ENCODE data around the gene TMEM132E. TPM values are rescaled to one million over a fixed set of nuclear protein-coding genes. Genes with fewer than 3 reads are reported as not detected.

The TMEM132E gene
- total and polyA plus RNA-seq, 2 experiments from 2014 or later = 0.16 to 0.45 TPM

- Histone ChIP-seq H4K20me1 (replicated peaks; ENCODE audit: insufficient read depth) (no peaks in the 10 kb centered on the region), H3K4me1 (ENCODE audit: insufficient read depth) (peaks cover 20% of the 10 kb centered on the region), H2AFZ (no peak overlapping the region), H3K79me2 (replicated peaks; ENCODE audit: insufficient read depth) (no peaks in the 10 kb centered on the region), H3K9me2 (ENCODE audit: insufficient read depth) (no peaks in the 10 kb centered on the region), H3K36me3 (ENCODE audit: insufficient read depth) (no peaks in the 10 kb centered on the region), H3F3A (replicated peaks; ENCODE audit: low read depth) (no peaks in the 10 kb centered on the region), H3K27me3 (ENCODE audit: insufficient read depth) (0 out of 2 replicates have a peak, but pooled peaks cover 4% of the 10 kb centered on the region), H3K27ac (ENCODE audit: low read depth) (no peak overlapping the region), H3K4me2 (no peak overlapping the region), H3K4me3 (no peak overlapping the region)
- DNase-seq (ENCODE audit: low spot score) (no peak), ATAC-seq (no peak)
- peaks cover 44% of the 10 kb centered on the region for H3K4me1 Mint-ChIP-seq
- H3K9me3 Mint-ChIP-seq = no peaks in the 10 kb centered on the region
- H3K4me3 Mint-ChIP-seq = no peak overlapping the region
- H3K36me3 Mint-ChIP-seq (ENCODE audit: low read depth) = no peaks in the 10 kb centered on the region
- H3K27ac Mint-ChIP-seq = no peak overlapping the region; the same call in 1 of the 2 replicates
- H3K27me3 Mint-ChIP-seq (ENCODE audit: insufficient read depth, low read depth, poor library complexity) = peaks cover 6% of the 10 kb centered on the region
- TF ChIP-seq EZH2 (IDR thresholded peaks at IDR 0.05; ENCODE audit: low read depth, unreplicated experiment) (no peak), JUNB (IDR thresholded peaks at IDR 0.05; ENCODE audit: unreplicated experiment) (no peak), NANOG (IDR thresholded peaks at IDR 0.05; ENCODE audit: borderline replicate concordance) (no peak), EZH2phosphoT487 (IDR thresholded peaks at IDR 0.05; ENCODE audit: unreplicated experiment) (no peak), CREB1 (CRISPR knock-in tag; IDR thresholded peaks at IDR 0.05; ENCODE audit: low read depth) (no peak), ETS1 (IDR thresholded peaks at IDR 0.05) (no peak), ZNF114 (CRISPR knock-in tag; IDR thresholded peaks at IDR 0.05) (no peak), STAT1 (IDR thresholded peaks at IDR 0.05; ENCODE audit: unreplicated experiment) (no peak), ZNF331 (CRISPR knock-in tag; IDR thresholded peaks at IDR 0.05; ENCODE audit: low read depth) (no peak), POLR2AphosphoS5 (IDR thresholded peaks at IDR 0.05; ENCODE audit: low read depth) (no peak), REST (IDR thresholded peaks at IDR 0.05; ENCODE audit: unreplicated experiment) (no peak), ZNF462 (CRISPR knock-in tag; IDR thresholded peaks at IDR 0.05) (no peak)
Observed at GRCh38 chr17:34619687-34620217, 40.4 kb downstream of the TMEM132E start.
